Stimulated activated CD8-positive, alpha-beta memory T cell treated with anti-CD3 and anti-CD28 coated beads, Interleukin-15, amount 100 ng/mL, for 48 hours (primary cell): ENCODE measurements around the gene TRPC4AP.
"Not testable (repeated sequence)": the region's sequence is repeated elsewhere in the genome, so short reads cannot be mapped to it uniquely, and the experiment has no call there.

Experiments used
- DNase-seq, 2 donors: peaks; one replicate each; pipeline ENCODE4 v3.0.0-alpha.2; 2020; ENCODE audit warnings: low read depth in 2 of 2

The TRPC4AP gene

GRCh38 chr20:35092524-35093266 lies at the start of gene TRPC4AP:
Gene TRPC4AP (minus strand): TSS chr20:35092807. CDS start chr20:35092781, 26 bp downstream.
- peak; percentile 76 to 84 for DNase-seq

- no peak for DNase-seq
Measured at GRCh38 chr20:35135867-35136586, 43.4 kb upstream of the TRPC4AP start.

GRCh38 chr20:35134880-35135279 lies 42.3 kb upstream of the TRPC4AP start:
- no peak for DNase-seq

GRCh38 chr20:35134472-35134871 lies 41.9 kb upstream of the TRPC4AP start:
- DNase-seq = no peak

GRCh38 chr20:35133735-35134134 lies 41.1 kb upstream of the TRPC4AP start:
- no peak for DNase-seq

- DNase-seq = no peak
Measured at GRCh38 chr20:35133031-35133430, 40.4 kb upstream of the TRPC4AP start.

- no peak for DNase-seq
Measured at GRCh38 chr20:35131934-35132333, 39.3 kb upstream of the TRPC4AP start.

GRCh38 chr20:35129647-35130069 lies 37.1 kb upstream of the TRPC4AP start:
- DNase-seq = no peak

GRCh38 chr20:35125753-35126152 lies 33.1 kb upstream of the TRPC4AP start:
- no peak for DNase-seq

GRCh38 chr20:35122756-35123405 lies 30.3 kb upstream of the TRPC4AP start:
- DNase-seq = no peak

GRCh38 chr20:35121186-35121585 lies 28.6 kb upstream of the TRPC4AP start:
- DNase-seq = no peak

GRCh38 chr20:35120012-35120701 lies 27.6 kb upstream of the TRPC4AP start:
- DNase-seq = peak in 1 of 2 donors; percentile 28

GRCh38 chr20:35117629-35118028 lies 25.0 kb upstream of the TRPC4AP start:
- no peak for DNase-seq

- no peak for DNase-seq
Measured at GRCh38 chr20:35117196-35117595, 24.6 kb upstream of the TRPC4AP start.

- no peak for DNase-seq
Measured at GRCh38 chr20:35116258-35116657, 23.7 kb upstream of the TRPC4AP start.

- DNase-seq = no peak
Measured at GRCh38 chr20:35115606-35116005, 23.0 kb upstream of the TRPC4AP start.

GRCh38 chr20:35112276-35112675 lies 19.7 kb upstream of the TRPC4AP start:
- not testable (repeated sequence) for DNase-seq

GRCh38 chr20:35111141-35111888 lies 18.7 kb upstream of the TRPC4AP start:
- DNase-seq = no peak

GRCh38 chr20:35108921-35109320 lies 16.3 kb upstream of the TRPC4AP start:
- no peak for DNase-seq

GRCh38 chr20:35106827-35107380 lies 14.3 kb upstream of the TRPC4AP start:
- no peak for DNase-seq

GRCh38 chr20:35104685-35105295 lies 12.2 kb upstream of the TRPC4AP start:
- no peak for DNase-seq
